HG02678 (cell line): ENCODE results near the gene COL26A1.
"Not testable (repeated sequence)": the region's sequence is repeated elsewhere in the genome, so short reads cannot be mapped to it uniquely, and the experiment has no call there.

ENCODE experiments used
- ATAC-seq: cut with Tn5 transposase; IDR thresholded peaks from one replicate; pipeline ENCODE4 v1.9.1; 2021; ENCODE audit warnings: mild to moderate bottlenecking, moderate library complexity; ENCODE audit not compliant: unreplicated experiment

The COL26A1 gene

GRCh38 chr7:101436857-101437576, 74.3 kb downstream of the COL26A1 start:
- ATAC-seq = no peak

GRCh38 chr7:101441890-101442289, 79.2 kb downstream of the COL26A1 start:
- no peak for ATAC-seq

- ATAC-seq = no peak
Measured at GRCh38 chr7:101442426-101443070, 79.9 kb downstream of the COL26A1 start.

GRCh38 chr7:101450064-101450463, 87.4 kb downstream of the COL26A1 start:
- no peak for ATAC-seq

GRCh38 chr7:101453617-101454016, 90.9 kb downstream of the COL26A1 start:
- no peak for ATAC-seq

- ATAC-seq = no peak
Measured at GRCh38 chr7:101457001-101457750, 94.5 kb downstream of the COL26A1 start.

GRCh38 chr7:101465131-101465530, 102.5 kb downstream of the COL26A1 start:
- ATAC-seq = no peak

GRCh38 chr7:101465576-101466196, 103.0 kb downstream of the COL26A1 start:
- ATAC-seq = no peak

GRCh38 chr7:101466871-101467270, 104.2 kb downstream of the COL26A1 start:
- ATAC-seq = no peak

GRCh38 chr7:101468546-101469275, 106.0 kb downstream of the COL26A1 start:
- no peak for ATAC-seq

GRCh38 chr7:101470668-101471487, 108.2 kb downstream of the COL26A1 start:
- no peak for ATAC-seq

- ATAC-seq = no peak
Measured at GRCh38 chr7:101474178-101474577, 111.5 kb downstream of the COL26A1 start.

GRCh38 chr7:101475691-101476090, 113.0 kb downstream of the COL26A1 start:
- not testable (repeated sequence) for ATAC-seq

- ATAC-seq = no peak
Measured at GRCh38 chr7:101479217-101479616, 116.5 kb downstream of the COL26A1 start.

GRCh38 chr7:101486056-101486432, 123.4 kb downstream of the COL26A1 start:
- not testable (repeated sequence) for ATAC-seq

GRCh38 chr7:101486433-101487104, 123.9 kb downstream of the COL26A1 start:
- no peak for ATAC-seq

GRCh38 chr7:101487105-101487458, 124.4 kb downstream of the COL26A1 start:
- ATAC-seq = no peak

GRCh38 chr7:101487753-101488152, 125.1 kb downstream of the COL26A1 start:
- ATAC-seq = no peak

- no peak for ATAC-seq
Measured at GRCh38 chr7:101488826-101489572, 126.3 kb downstream of the COL26A1 start.
